ENCODE data around the gene VPS16.

VPS16 gene

GRCh38 chr20:2840138-2840966, at the start of gene VPS16, which contains the start of gene PCED1A:
TSS of gene VPS16 (plus strand) at chr20:2840745. CDS start at chr20:2840775, 30 bp downstream.
TSS of gene PCED1A (minus strand) at chr20:2840655. CDS start at chr20:2839912, 743 bp downstream.
- DNase-seq (ENCODE audit: low spot score) = peak; percentile 99

- no peak for DNase-seq (ENCODE audit: low spot score)
Observed at GRCh38 chr20:2793471-2793870, 47.1 kb upstream of the VPS16 start.

- no peak for DNase-seq (ENCODE audit: low spot score)
Observed at GRCh38 chr20:2794202-2794748, 46.3 kb upstream of the VPS16 start.

GRCh38 chr20:2794866-2795447, 45.6 kb upstream of the VPS16 start:
- DNase-seq (ENCODE audit: low spot score) = no peak

- peak; percentile 7 for DNase-seq (ENCODE audit: low spot score)
Observed at GRCh38 chr20:2795451-2795850, 45.1 kb upstream of the VPS16 start.

- peak; percentile 15 for DNase-seq (ENCODE audit: low spot score)
Observed at GRCh38 chr20:2796011-2796660, 44.4 kb upstream of the VPS16 start.

GRCh38 chr20:2797136-2797983, 43.2 kb upstream of the VPS16 start:
- DNase-seq (ENCODE audit: low spot score) = peak; percentile 10

GRCh38 chr20:2798095-2798805, 42.3 kb upstream of the VPS16 start:
- peak; percentile 14 for DNase-seq (ENCODE audit: low spot score)

- peak; percentile 21 for DNase-seq (ENCODE audit: low spot score)
Observed at GRCh38 chr20:2798814-2799213, 41.7 kb upstream of the VPS16 start.

- peak; percentile 17 for DNase-seq (ENCODE audit: low spot score)
Observed at GRCh38 chr20:2799271-2799670, 41.3 kb upstream of the VPS16 start.

- DNase-seq (ENCODE audit: low spot score) = peak; percentile 23
Observed at GRCh38 chr20:2799688-2800520, 40.6 kb upstream of the VPS16 start.

GRCh38 chr20:2800521-2801285, 39.8 kb upstream of the VPS16 start, which contains the start of gene CPXM1:
TSS of gene CPXM1 (minus strand) at chr20:2800627. CDS start at chr20:2800572, 55 bp downstream.
- no peak for DNase-seq (ENCODE audit: low spot score)

GRCh38 chr20:2801286-2801728, 39.2 kb upstream of the VPS16 start:
- no peak for DNase-seq (ENCODE audit: low spot score)

- DNase-seq (ENCODE audit: low spot score) = no peak
Observed at GRCh38 chr20:2804041-2804828, 36.3 kb upstream of the VPS16 start.

- DNase-seq (ENCODE audit: low spot score) = no peak
Observed at GRCh38 chr20:2804852-2805688, 35.5 kb upstream of the VPS16 start.

GRCh38 chr20:2805689-2806350, 34.7 kb upstream of the VPS16 start:
- DNase-seq (ENCODE audit: low spot score) = no peak

- DNase-seq (ENCODE audit: low spot score) = no peak
Observed at GRCh38 chr20:2806351-2806701, 34.2 kb upstream of the VPS16 start.
